ENCODE data around the gene NMRK1. TPM values are rescaled to one million over a fixed set of nuclear protein-coding genes. Genes with fewer than 3 reads are reported as not detected.

The NMRK1 gene
- polyA plus RNA-seq, 1 donor from 2014 or later, result 12.9 TPM

- Histone ChIP-seq H2AFZ (ENCODE audit: low read depth, low read length) (no peak overlapping the region), H3K9ac (ENCODE audit: low read length) (peak overlapping the region; percentile 66), H3F3A (ENCODE audit: insufficient read depth, low read length, poor library complexity, severe bottlenecking) (no peaks in the 10 kb centered on the region), H3K27ac (ENCODE audit: low read length) (no peak overlapping the region), H3K79me2 (replicated peaks; ENCODE audit: insufficient read depth, low read length) (no peaks in the 10 kb centered on the region), H3K4me3 (ENCODE audit: low read length) (peak overlapping the region; percentile 93), H3K36me3 (ENCODE audit: insufficient read depth, low read length) (no peaks in the 10 kb centered on the region), H3K9me3 (ENCODE audit: low read length) (no peaks in the 10 kb centered on the region), H3K27me3 (ENCODE audit: insufficient read depth, low read depth, low read length) (peaks cover 11% of the 10 kb centered on the region), H3K9me2 (ENCODE audit: insufficient read depth, low read length) (no peaks in the 10 kb centered on the region), H3K4me2 (ENCODE audit: low read length) (peak overlapping the region; percentile 99), H4K20me1 (ENCODE audit: insufficient read depth) (no peaks in the 10 kb centered on the region)
- no peak for TF ChIP-seq EP300 (conservative IDR thresholded peaks at IDR 0.05; ENCODE audit: poor library complexity, severe bottlenecking)
- no peak for TF ChIP-seq EZH2 (IDR thresholded peaks at IDR 0.05; ENCODE audit: borderline replicate concordance, insufficient read depth, low read length, poor library complexity, severe bottlenecking)
- TF ChIP-seq MXI1 (conservative IDR thresholded peaks at IDR 0.05; ENCODE audit: poor library complexity, severe bottlenecking), result no peak
- no peak for TF ChIP-seq SMC3 (conservative IDR thresholded peaks at IDR 0.05; ENCODE audit: poor library complexity)
- TF ChIP-seq, protein P1, sequence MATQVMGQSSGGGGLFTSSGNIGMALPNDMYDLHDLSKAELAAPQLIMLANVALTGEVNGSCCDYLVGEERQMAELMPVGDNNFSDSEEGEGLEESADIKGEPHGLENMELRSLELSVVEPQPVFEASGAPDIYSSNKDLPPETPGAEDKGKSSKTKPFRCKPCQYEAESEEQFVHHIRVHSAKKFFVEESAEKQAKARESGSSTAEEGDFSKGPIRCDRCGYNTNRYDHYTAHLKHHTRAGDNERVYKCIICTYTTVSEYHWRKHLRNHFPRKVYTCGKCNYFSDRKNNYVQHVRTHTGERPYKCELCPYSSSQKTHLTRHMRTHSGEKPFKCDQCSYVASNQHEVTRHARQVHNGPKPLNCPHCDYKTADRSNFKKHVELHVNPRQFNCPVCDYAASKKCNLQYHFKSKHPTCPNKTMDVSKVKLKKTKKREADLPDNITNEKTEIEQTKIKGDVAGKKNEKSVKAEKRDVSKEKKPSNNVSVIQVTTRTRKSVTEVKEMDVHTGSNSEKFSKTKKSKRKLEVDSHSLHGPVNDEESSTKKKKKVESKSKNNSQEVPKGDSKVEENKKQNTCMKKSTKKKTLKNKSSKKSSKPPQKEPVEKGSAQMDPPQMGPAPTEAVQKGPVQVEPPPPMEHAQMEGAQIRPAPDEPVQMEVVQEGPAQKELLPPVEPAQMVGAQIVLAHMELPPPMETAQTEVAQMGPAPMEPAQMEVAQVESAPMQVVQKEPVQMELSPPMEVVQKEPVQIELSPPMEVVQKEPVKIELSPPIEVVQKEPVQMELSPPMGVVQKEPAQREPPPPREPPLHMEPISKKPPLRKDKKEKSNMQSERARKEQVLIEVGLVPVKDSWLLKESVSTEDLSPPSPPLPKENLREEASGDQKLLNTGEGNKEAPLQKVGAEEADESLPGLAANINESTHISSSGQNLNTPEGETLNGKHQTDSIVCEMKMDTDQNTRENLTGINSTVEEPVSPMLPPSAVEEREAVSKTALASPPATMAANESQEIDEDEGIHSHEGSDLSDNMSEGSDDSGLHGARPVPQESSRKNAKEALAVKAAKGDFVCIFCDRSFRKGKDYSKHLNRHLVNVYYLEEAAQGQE (IDR thresholded peaks at IDR 0.05; ENCODE audit: borderline replicate concordance), result no peak
- TF ChIP-seq TAF1 (IDR thresholded peaks at IDR 0.05; ENCODE audit: low read depth), result no peak
Observed at GRCh38 chr9:75089373-75089766, 1.4 kb upstream of the NMRK1 start.

- Histone ChIP-seq H3K79me2 (replicated peaks; ENCODE audit: insufficient read depth, low read length) (no peaks in the 10 kb centered on the region), H3F3A (ENCODE audit: insufficient read depth, low read length, poor library complexity, severe bottlenecking) (no peaks in the 10 kb centered on the region), H4K20me1 (ENCODE audit: insufficient read depth) (no peaks in the 10 kb centered on the region), H3K36me3 (ENCODE audit: insufficient read depth, low read length) (no peaks in the 10 kb centered on the region), H3K27me3 (ENCODE audit: insufficient read depth, low read depth, low read length) (peaks cover 11% of the 10 kb centered on the region), H3K27ac (ENCODE audit: low read length) (peak overlapping the region; percentile 38), H3K4me2 (ENCODE audit: low read length) (peak overlapping the region; percentile 99), H3K4me3 (ENCODE audit: low read length) (peak overlapping the region; percentile 93), H3K9ac (ENCODE audit: low read length) (peak overlapping the region; percentile 66), H3K9me3 (ENCODE audit: low read length) (no peaks in the 10 kb centered on the region), H3K9me2 (ENCODE audit: insufficient read depth, low read length) (no peaks in the 10 kb centered on the region), H2AFZ (ENCODE audit: low read depth, low read length) (peak overlapping the region; percentile 42)
- TF ChIP-seq MXI1 (conservative IDR thresholded peaks at IDR 0.05; ENCODE audit: poor library complexity, severe bottlenecking), result peak; percentile 31
- no peak for TF ChIP-seq TAF1 (IDR thresholded peaks at IDR 0.05; ENCODE audit: low read depth)
Observed at GRCh38 chr9:75088646-75089372, 854 bp upstream of the NMRK1 start.

DNA sequence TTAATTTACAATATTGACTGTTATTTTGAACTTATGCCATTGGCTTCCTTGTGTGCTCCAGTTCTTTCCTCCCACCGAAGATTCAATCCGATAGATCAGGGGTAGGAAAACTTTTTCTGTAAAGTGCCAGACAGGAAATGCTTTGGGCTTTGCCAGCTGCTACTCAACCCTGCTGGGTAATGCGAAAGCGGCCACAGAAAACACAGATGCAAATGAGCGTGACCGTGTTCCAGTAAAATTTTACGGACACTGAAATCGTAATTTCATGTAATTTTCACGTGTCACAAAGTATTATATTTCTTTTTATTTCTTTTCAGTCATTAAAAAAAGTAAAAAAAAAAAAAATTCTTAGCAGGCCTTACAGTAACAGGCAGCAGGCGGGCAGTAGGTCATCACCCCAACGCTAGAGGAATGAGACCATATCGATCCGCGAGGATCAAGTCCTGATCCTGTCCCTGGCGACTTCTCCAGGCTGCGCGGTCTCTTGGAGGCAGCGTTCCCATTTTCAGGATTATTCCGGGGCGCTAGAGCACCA is 599 bp downstream of the NMRK1 start:
- H2AFZ ChIP-seq (ENCODE audit: low read depth, low read length), result peak overlapping the region; percentile 62
- H4K20me1 ChIP-seq (ENCODE audit: insufficient read depth), result no peaks in the 10 kb centered on the region
- no peaks in the 10 kb centered on the region for H3K9me3 ChIP-seq (ENCODE audit: low read length)
- no peaks in the 10 kb centered on the region for H3K36me3 ChIP-seq (ENCODE audit: insufficient read depth, low read length)
- H3K9me2 ChIP-seq (ENCODE audit: insufficient read depth, low read length), result no peaks in the 10 kb centered on the region
- H3K79me2 ChIP-seq (replicated peaks; ENCODE audit: insufficient read depth, low read length), result no peaks in the 10 kb centered on the region
- peak overlapping the region; percentile 46 for H3K4me2 ChIP-seq (ENCODE audit: low read length)
- peak overlapping the region; percentile 67 for H3K9ac ChIP-seq (ENCODE audit: low read length)
- H3K27ac ChIP-seq (ENCODE audit: low read length), result peak overlapping the region; percentile 52
- TF ChIP-seq EP300 (conservative IDR thresholded peaks at IDR 0.05; ENCODE audit: poor library complexity, severe bottlenecking) (no peak), SMC3 (conservative IDR thresholded peaks at IDR 0.05; ENCODE audit: poor library complexity) (no peak), RAD21 (conservative IDR thresholded peaks at IDR 0.05) (no peak), MXI1 (conservative IDR thresholded peaks at IDR 0.05; ENCODE audit: poor library complexity, severe bottlenecking) (no peak), POLR2AphosphoS5 (IDR thresholded peaks at IDR 0.05) (no peak), TAF1 (IDR thresholded peaks at IDR 0.05; ENCODE audit: low read depth) (no peak), EZH2 (IDR thresholded peaks at IDR 0.05; ENCODE audit: borderline replicate concordance, insufficient read depth, low read length, poor library complexity, severe bottlenecking) (no peak)
- TF ChIP-seq, protein P1 (IDR thresholded peaks at IDR 0.05; ENCODE audit: borderline replicate concordance), result no peak
- TF ChIP-seq, protein P2, sequence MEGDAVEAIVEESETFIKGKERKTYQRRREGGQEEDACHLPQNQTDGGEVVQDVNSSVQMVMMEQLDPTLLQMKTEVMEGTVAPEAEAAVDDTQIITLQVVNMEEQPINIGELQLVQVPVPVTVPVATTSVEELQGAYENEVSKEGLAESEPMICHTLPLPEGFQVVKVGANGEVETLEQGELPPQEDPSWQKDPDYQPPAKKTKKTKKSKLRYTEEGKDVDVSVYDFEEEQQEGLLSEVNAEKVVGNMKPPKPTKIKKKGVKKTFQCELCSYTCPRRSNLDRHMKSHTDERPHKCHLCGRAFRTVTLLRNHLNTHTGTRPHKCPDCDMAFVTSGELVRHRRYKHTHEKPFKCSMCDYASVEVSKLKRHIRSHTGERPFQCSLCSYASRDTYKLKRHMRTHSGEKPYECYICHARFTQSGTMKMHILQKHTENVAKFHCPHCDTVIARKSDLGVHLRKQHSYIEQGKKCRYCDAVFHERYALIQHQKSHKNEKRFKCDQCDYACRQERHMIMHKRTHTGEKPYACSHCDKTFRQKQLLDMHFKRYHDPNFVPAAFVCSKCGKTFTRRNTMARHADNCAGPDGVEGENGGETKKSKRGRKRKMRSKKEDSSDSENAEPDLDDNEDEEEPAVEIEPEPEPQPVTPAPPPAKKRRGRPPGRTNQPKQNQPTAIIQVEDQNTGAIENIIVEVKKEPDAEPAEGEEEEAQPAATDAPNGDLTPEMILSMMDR (IDR thresholded peaks at IDR 0.05; ENCODE audit: poor library complexity, severe bottlenecking), result no peak
- H3F3A ChIP-seq (ENCODE audit: insufficient read depth, low read length, poor library complexity, severe bottlenecking), result no peaks in the 10 kb centered on the region
- H3K27me3 ChIP-seq (ENCODE audit: insufficient read depth, low read depth, low read length), result peaks cover 11% of the 10 kb centered on the region
- peak overlapping the region; percentile 93 for H3K4me3 ChIP-seq (ENCODE audit: low read length)
